GM12864 (cell line): ENCODE data around the gene SSRP1.

Source experiments
- DNase-seq: peaks from one replicate; pipeline ENCODE4 v3.0.0-alpha.2; 2011; ENCODE audit warnings: low read depth
- H3K4me3 ChIP-seq: 2 replicates; pipeline ENCODE4 v1.5.1; 2011; ENCODE audit warnings: mild to moderate bottlenecking, low read depth, low read length, control low read depth
- CTCF ChIP-seq: IDR thresholded peaks from 2 replicates; pipeline ENCODE4 v1.5.1; 2011; ENCODE audit warnings: low read depth, mild to moderate bottlenecking, moderate library complexity, low read length, control low read depth, inconsistent platforms; ENCODE audit errors: missing control alignments

SSRP1 gene

GRCh38 chr11:57277845-57278720, 57.6 kb downstream of the SSRP1 start:
- H3K4me3 ChIP-seq = no peak overlapping the region
- peak; percentile 84 for TF ChIP-seq CTCF

GRCh38 chr11:57276971-57277675, 58.6 kb downstream of the SSRP1 start:
- DNase-seq = no peak
- H3K4me3 ChIP-seq = no peak overlapping the region
- no peak for TF ChIP-seq CTCF

More at GRCh38 chr11:57277845-57278720, 57.6 kb downstream of the SSRP1 start:
- DNase-seq = no peak

GRCh38 chr11:57276169-57276970, 59.3 kb downstream of the SSRP1 start:
- TF ChIP-seq CTCF = no peak
- no peak for DNase-seq
- no peak overlapping the region for H3K4me3 ChIP-seq
